Chondrocyte (in vitro differentiated cells): ENCODE measurements around the gene MSX1. TPM values are rescaled to one million over a fixed set of nuclear protein-coding genes. Genes with fewer than 3 reads are reported as not detected.

ENCODE experiments used
- DNase-seq: peaks from one replicate; pipeline ENCODE4 v3.0.0; 2021; ENCODE audit warnings: mixed read lengths, low spot score
- H3K27ac Mint-ChIP-seq: one replicate; pipeline ENCODE4 v1.8.0; 2021; ENCODE audit warnings: mild to moderate bottlenecking, moderate library complexity, mixed read lengths; ENCODE audit not compliant: unreplicated experiment
- H3K27me3 Mint-ChIP-seq: 2 replicates; pipeline ENCODE4 v1.8.0; 2021; ENCODE audit warnings: low read depth, mixed read lengths
- H3K36me3 Mint-ChIP-seq: 2 replicates; pipeline ENCODE4 v1.8.0; 2021; ENCODE audit warnings: low read depth, mixed read lengths
- H3K4me1 Mint-ChIP-seq: 2 replicates; pipeline ENCODE4 v1.8.0; 2021; ENCODE audit warnings: low read depth, mild to moderate bottlenecking, mixed read lengths
- H3K4me3 Mint-ChIP-seq: one replicate; pipeline ENCODE4 v1.8.0; 2021; ENCODE audit warnings: mild to moderate bottlenecking, moderate library complexity, mixed read lengths; ENCODE audit not compliant: unreplicated experiment
- H3K9me3 Mint-ChIP-seq: 2 replicates; pipeline ENCODE4 v1.8.0; 2021; ENCODE audit warnings: low read depth, mixed read lengths
- total RNA-seq: library from RNA; stranded (reverse); gene quantifications from 3 replicates; pipeline ENCODE4 v1.2.1, GENCODE V29; 2021
- TF ChIP-seq, protein P1 (sequence below): fragments of 200-600 bp; sonication (generic); IDR thresholded peaks from 2 replicates; pipeline ENCODE4 v1.5.0; 2021; ENCODE audit warnings: antibody characterized with exemption, mild to moderate bottlenecking, moderate library complexity

MSX1 gene
- total RNA-seq, 1 donor from 2014 or later, result 4.8 TPM

- H3K4me1 Mint-ChIP-seq, result peaks cover 14% of the 10 kb centered on the region
- TF ChIP-seq, protein P1, sequence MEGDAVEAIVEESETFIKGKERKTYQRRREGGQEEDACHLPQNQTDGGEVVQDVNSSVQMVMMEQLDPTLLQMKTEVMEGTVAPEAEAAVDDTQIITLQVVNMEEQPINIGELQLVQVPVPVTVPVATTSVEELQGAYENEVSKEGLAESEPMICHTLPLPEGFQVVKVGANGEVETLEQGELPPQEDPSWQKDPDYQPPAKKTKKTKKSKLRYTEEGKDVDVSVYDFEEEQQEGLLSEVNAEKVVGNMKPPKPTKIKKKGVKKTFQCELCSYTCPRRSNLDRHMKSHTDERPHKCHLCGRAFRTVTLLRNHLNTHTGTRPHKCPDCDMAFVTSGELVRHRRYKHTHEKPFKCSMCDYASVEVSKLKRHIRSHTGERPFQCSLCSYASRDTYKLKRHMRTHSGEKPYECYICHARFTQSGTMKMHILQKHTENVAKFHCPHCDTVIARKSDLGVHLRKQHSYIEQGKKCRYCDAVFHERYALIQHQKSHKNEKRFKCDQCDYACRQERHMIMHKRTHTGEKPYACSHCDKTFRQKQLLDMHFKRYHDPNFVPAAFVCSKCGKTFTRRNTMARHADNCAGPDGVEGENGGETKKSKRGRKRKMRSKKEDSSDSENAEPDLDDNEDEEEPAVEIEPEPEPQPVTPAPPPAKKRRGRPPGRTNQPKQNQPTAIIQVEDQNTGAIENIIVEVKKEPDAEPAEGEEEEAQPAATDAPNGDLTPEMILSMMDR, result no peak
- peaks cover 7% of the 10 kb centered on the region for H3K27me3 Mint-ChIP-seq
- no peak overlapping the region for H3K4me3 Mint-ChIP-seq
- no peaks in the 10 kb centered on the region for H3K36me3 Mint-ChIP-seq
- no peaks in the 10 kb centered on the region for H3K9me3 Mint-ChIP-seq
- DNase-seq, result peak; percentile 53
- no peak overlapping the region for H3K27ac Mint-ChIP-seq
These were observed 10.9 kb upstream of the MSX1 start for GRCh38 chr4:4848540-4848939.

DNA sequence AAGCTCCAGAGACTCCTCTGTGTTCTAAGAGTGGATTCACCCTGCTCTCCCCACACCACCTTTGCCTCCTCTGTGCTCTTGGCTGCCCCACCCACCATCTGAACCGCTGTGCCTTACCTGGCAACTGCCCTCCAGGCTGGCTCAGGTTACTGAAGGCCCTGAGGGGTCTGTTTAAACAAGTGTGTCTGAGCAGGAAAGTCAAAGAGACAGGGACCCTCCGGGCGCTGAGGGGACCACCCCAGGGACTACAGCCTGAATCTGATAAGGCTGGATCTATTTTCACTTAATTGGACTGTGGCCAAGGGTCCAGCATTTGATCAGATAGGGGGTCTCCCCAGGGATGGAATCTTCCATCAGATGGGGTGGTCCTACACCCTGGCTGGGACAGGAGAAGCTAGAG is 10.4 kb upstream of the MSX1 start:
- TF ChIP-seq, protein P1, result no peak
- no peaks in the 10 kb centered on the region for H3K36me3 Mint-ChIP-seq
- H3K4me3 Mint-ChIP-seq, result no peak overlapping the region
- DNase-seq, result peak; percentile 68
- no peak overlapping the region for H3K27ac Mint-ChIP-seq
- H3K4me1 Mint-ChIP-seq, result peaks cover 15% of the 10 kb centered on the region
- no peaks in the 10 kb centered on the region for H3K9me3 Mint-ChIP-seq
- peaks cover 7% of the 10 kb centered on the region for H3K27me3 Mint-ChIP-seq

- no peak overlapping the region for H3K27ac Mint-ChIP-seq
- H3K4me3 Mint-ChIP-seq, result no peak overlapping the region
- no peaks in the 10 kb centered on the region for H3K9me3 Mint-ChIP-seq
- TF ChIP-seq, protein P1, result no peak
- H3K36me3 Mint-ChIP-seq, result no peaks in the 10 kb centered on the region
- H3K27me3 Mint-ChIP-seq, result peaks cover 11% of the 10 kb centered on the region
- DNase-seq, result peak; percentile 55
- peaks cover 15% of the 10 kb centered on the region for H3K4me1 Mint-ChIP-seq
These were observed 9.8 kb upstream of the MSX1 start for GRCh38 chr4:4849524-4850193.

- peak; percentile 73 for DNase-seq
- TF ChIP-seq, protein P1, result no peak
- Mint-ChIP-seq H3K4me3 (no peak overlapping the region), H3K36me3 (no peaks in the 10 kb centered on the region), H3K9me3 (no peaks in the 10 kb centered on the region), H3K27ac (no peak overlapping the region), H3K4me1 (peaks cover 23% of the 10 kb centered on the region), H3K27me3 (peaks cover 19% of the 10 kb centered on the region)
These were observed 8.4 kb upstream of the MSX1 start for GRCh38 chr4:4851081-4851480.

DNA sequence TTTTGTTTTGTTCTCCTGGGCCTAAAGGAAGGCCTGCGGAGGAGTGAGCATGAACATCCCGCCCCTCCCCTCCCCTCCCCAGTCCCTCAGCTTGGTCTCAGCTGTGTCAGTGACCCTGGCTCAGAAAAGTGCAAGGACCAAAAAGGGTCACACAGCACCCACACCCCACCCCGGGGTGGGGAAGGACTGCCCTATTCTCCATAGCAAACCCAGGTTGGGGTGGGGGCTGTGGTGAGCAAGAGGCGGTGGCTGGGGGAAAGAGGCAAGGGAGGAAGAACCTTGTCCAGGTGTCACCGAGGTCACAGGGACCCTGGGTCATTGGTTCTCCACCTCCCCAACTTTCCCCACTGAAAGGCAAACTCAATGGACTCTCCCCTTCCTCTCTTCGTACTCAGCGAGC is 7.6 kb upstream of the MSX1 start:
- H3K9me3 Mint-ChIP-seq, result no peaks in the 10 kb centered on the region
- H3K36me3 Mint-ChIP-seq, result no peaks in the 10 kb centered on the region
- no peak overlapping the region for H3K4me3 Mint-ChIP-seq
- TF ChIP-seq, protein P1, result no peak
- no peak overlapping the region for H3K27ac Mint-ChIP-seq
- H3K27me3 Mint-ChIP-seq, result peaks cover 23% of the 10 kb centered on the region
- H3K4me1 Mint-ChIP-seq, result peaks cover 27% of the 10 kb centered on the region
- peak; percentile 84 for DNase-seq
